H1 (cell line): ENCODE measurements around the gene RTL9.
"Not testable (repeated sequence)": the region's sequence is repeated elsewhere in the genome, so short reads cannot be mapped to it uniquely, and the experiment has no call there.

Experiments
- GTF2F1 ChIP-seq: IDR thresholded peaks from 2 replicates; pipeline ENCODE4 v1.6.1; 2012; ENCODE audit warnings: low read depth, low read length, improper control_type of control experiment, borderline replicate concordance
- KDM5A ChIP-seq: fragments of 200-600 bp; IDR thresholded peaks from 2 replicates; pipeline ENCODE4 v1.7.1; 2012; ENCODE audit warnings: mild to moderate bottlenecking, low read length, inconsistent platforms, mixed read lengths
- NRF1 ChIP-seq: IDR thresholded peaks from 2 replicates; pipeline ENCODE4 v1.6.1; 2011; ENCODE audit warnings: mild to moderate bottlenecking, low read depth, low read length, improper control_type of control experiment
- POLR2A ChIP-seq, 2 experiments: IDR thresholded peaks; 1 replicate in 1 of 2; 2 replicates in 1 of 2; pipeline ENCODE4 v1.6.1; 2011; ENCODE audit warnings: low read depth in 2 of 2, low read length in 2 of 2, mild to moderate bottlenecking in 2 of 2; ENCODE audit errors: control extremely low read depth in 1 of 2
- POLR2AphosphoS5 ChIP-seq: IDR thresholded peaks from 2 replicates; pipeline ENCODE4 v1.6.1; 2011; ENCODE audit warnings: low read depth, low read length
- POU5F1 ChIP-seq: IDR thresholded peaks from 2 replicates; pipeline ENCODE4 v1.6.1; 2011; ENCODE audit warnings: low read depth, mild to moderate bottlenecking, low read length, moderate library complexity
- RFX5 ChIP-seq: IDR thresholded peaks from 2 replicates; pipeline ENCODE4 v1.6.1; 2011; ENCODE audit warnings: low read depth, low read length, improper control_type of control experiment, borderline replicate concordance
- SP1 ChIP-seq: IDR thresholded peaks from 2 replicates; pipeline ENCODE4 v1.6.1; 2011; ENCODE audit warnings: low read depth, low read length
- TAF1 ChIP-seq: IDR thresholded peaks from 2 replicates; pipeline ENCODE4 v1.6.1; 2011; ENCODE audit warnings: mild to moderate bottlenecking, low read depth, low read length
- TCF12 ChIP-seq: IDR thresholded peaks from 2 replicates; pipeline ENCODE4 v1.6.1; 2011; ENCODE audit warnings: low read depth, mild to moderate bottlenecking, low read length
- YY1 ChIP-seq: IDR thresholded peaks from 2 replicates; pipeline ENCODE4 v1.6.1; 2011; ENCODE audit warnings: low read depth, mild to moderate bottlenecking, low read length
- TF ChIP-seq, protein P1 (sequence below), 3 experiments: IDR thresholded peaks; 1 replicate in 2 of 3; 2 replicates in 1 of 3; pipeline versions ENCODE4 v1.5.1 to v1.6.1; 2011; ENCODE audit warnings: low read length in 3 of 3, mild to moderate bottlenecking in 3 of 3, inconsistent platforms in 2 of 3, low read depth in 1 of 3, moderate library complexity in 1 of 3; ENCODE audit not compliant: insufficient read depth in 1 of 3; ENCODE audit errors: control extremely low read depth in 1 of 3
- TF ChIP-seq, protein P2 (sequence below): IDR thresholded peaks from 2 replicates; pipeline ENCODE4 v1.6.1; 2012; ENCODE audit warnings: low read length, inconsistent platforms

DNA sequence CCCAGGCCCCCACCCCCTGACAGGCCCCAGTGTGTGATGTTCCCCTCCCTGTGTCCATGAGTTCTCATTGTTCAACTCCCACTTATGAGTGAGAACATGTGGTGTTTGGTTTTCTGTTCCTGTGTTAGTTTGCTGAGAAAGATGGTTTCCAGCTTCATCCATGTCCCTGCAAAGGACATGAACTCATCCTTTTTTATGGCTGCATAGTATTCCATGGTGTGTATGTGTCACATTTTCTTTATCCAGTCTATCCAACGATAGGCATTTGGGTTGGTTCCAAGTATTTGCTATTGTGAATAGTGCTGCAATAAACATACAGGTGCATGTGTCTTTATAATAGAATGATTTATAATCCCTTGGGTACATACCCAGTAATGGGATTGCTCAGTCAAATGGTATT, 30.0 kb upstream of the RTL9 start:
- TF ChIP-seq, protein P1, sequence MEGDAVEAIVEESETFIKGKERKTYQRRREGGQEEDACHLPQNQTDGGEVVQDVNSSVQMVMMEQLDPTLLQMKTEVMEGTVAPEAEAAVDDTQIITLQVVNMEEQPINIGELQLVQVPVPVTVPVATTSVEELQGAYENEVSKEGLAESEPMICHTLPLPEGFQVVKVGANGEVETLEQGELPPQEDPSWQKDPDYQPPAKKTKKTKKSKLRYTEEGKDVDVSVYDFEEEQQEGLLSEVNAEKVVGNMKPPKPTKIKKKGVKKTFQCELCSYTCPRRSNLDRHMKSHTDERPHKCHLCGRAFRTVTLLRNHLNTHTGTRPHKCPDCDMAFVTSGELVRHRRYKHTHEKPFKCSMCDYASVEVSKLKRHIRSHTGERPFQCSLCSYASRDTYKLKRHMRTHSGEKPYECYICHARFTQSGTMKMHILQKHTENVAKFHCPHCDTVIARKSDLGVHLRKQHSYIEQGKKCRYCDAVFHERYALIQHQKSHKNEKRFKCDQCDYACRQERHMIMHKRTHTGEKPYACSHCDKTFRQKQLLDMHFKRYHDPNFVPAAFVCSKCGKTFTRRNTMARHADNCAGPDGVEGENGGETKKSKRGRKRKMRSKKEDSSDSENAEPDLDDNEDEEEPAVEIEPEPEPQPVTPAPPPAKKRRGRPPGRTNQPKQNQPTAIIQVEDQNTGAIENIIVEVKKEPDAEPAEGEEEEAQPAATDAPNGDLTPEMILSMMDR (IDR thresholded peaks at IDR 0.05; ENCODE audit: control extremely low read depth in 1 of 3, insufficient read depth in 1 of 3, low read depth in 1 of 3, low read length in 3 of 3), result not testable (repeated sequence)
- TF ChIP-seq POLR2A (IDR thresholded peaks at IDR 0.05; ENCODE audit: control extremely low read depth in 1 of 2, low read depth in 2 of 2, low read length in 2 of 2); POLR2AphosphoS5; NRF1; KDM5A; POU5F1; YY1; TCF12; RFX5; TAF1; GTF2F1; SP1: not testable (repeated sequence)
- TF ChIP-seq, protein P2, sequence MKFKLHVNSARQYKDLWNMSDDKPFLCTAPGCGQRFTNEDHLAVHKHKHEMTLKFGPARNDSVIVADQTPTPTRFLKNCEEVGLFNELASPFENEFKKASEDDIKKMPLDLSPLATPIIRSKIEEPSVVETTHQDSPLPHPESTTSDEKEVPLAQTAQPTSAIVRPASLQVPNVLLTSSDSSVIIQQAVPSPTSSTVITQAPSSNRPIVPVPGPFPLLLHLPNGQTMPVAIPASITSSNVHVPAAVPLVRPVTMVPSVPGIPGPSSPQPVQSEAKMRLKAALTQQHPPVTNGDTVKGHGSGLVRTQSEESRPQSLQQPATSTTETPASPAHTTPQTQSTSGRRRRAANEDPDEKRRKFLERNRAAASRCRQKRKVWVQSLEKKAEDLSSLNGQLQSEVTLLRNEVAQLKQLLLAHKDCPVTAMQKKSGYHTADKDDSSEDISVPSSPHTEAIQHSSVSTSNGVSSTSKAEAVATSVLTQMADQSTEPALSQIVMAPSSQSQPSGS, result not testable (repeated sequence)
